DND-41 (cell line): ENCODE data around the gene RAB11FIP3.

Source experiments
- EZH2 ChIP-seq: IDR thresholded peaks from 3 replicates; pipeline ENCODE4 v1.6.1; 2012; ENCODE audit warnings: borderline replicate concordance, low read depth, mild to moderate bottlenecking, moderate library complexity, low read length, inconsistent platforms; ENCODE audit not compliant: severe bottlenecking
- TF ChIP-seq, protein P1 (sequence below): IDR thresholded peaks from 2 replicates; pipeline ENCODE4 v1.5.1; 2012; ENCODE audit warnings: borderline replicate concordance, low read length, moderate library complexity, mild to moderate bottlenecking; ENCODE audit not compliant: poor library complexity, severe bottlenecking; ENCODE audit errors: extremely low read depth

GRCh38 chr16:519425-519824, 94.0 kb downstream of the RAB11FIP3 start:
- TF ChIP-seq, protein P1, sequence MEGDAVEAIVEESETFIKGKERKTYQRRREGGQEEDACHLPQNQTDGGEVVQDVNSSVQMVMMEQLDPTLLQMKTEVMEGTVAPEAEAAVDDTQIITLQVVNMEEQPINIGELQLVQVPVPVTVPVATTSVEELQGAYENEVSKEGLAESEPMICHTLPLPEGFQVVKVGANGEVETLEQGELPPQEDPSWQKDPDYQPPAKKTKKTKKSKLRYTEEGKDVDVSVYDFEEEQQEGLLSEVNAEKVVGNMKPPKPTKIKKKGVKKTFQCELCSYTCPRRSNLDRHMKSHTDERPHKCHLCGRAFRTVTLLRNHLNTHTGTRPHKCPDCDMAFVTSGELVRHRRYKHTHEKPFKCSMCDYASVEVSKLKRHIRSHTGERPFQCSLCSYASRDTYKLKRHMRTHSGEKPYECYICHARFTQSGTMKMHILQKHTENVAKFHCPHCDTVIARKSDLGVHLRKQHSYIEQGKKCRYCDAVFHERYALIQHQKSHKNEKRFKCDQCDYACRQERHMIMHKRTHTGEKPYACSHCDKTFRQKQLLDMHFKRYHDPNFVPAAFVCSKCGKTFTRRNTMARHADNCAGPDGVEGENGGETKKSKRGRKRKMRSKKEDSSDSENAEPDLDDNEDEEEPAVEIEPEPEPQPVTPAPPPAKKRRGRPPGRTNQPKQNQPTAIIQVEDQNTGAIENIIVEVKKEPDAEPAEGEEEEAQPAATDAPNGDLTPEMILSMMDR = no peak
- no peak for TF ChIP-seq EZH2
